Activated naive CD4-positive, alpha-beta T cell treated with anti-CD3 and anti-CD28 coated beads, Interleukin-2, amount 50 U/mL, for 72 hours (primary cell): ENCODE measurements around the gene CMAS. TPM values are rescaled to one million over a fixed set of nuclear protein-coding genes. Genes with fewer than 3 reads are reported as not detected.
A peak's percentile ranks its signal among the peaks of the same experiment; 100 is the strongest.
"Not testable (repeated sequence)": the region's sequence is repeated elsewhere in the genome, so short reads cannot be mapped to it uniquely, and the experiment has no call there.

ENCODE experiments used
- ATAC-seq, 2 donors: fragments of 150-1000 bp; cut with Tn5 transposase; 2 replicates each; pipeline ENCODE4 v1.10.0; 2021; ENCODE audit warnings: mild to moderate bottlenecking in 2 of 2, moderate library complexity in 2 of 2
- DNase-seq, 2 donors: peaks; one replicate each; pipeline ENCODE4 v3.0.0; 2021 to 2022; ENCODE audit warnings: low spot score in 2 of 2
- H3K27ac Mint-ChIP-seq, 2 donors: one replicate each; pipeline ENCODE4 v1.8.0; 2022; ENCODE audit warnings: mild to moderate bottlenecking in 2 of 2, mixed read lengths in 2 of 2
- H3K36me3 Mint-ChIP-seq, 2 donors: one replicate each; pipeline ENCODE4 v1.8.0; 2022; ENCODE audit warnings: mixed read lengths in 2 of 2
- H3K9me3 Mint-ChIP-seq, 2 donors: one replicate each; pipeline ENCODE4 v1.8.0; 2022; ENCODE audit warnings: mixed read lengths in 2 of 2
- total RNA-seq, 2 donors: library from RNA; stranded (reverse); gene quantifications; one replicate each; pipeline ENCODE4 v1.2.3, GENCODE V29; 2022

The CMAS gene
- 10 to 100 TPM; 47.7 to 65.4 TPM for total RNA-seq

GRCh38 chr12:22046090-22046967 is at the start of gene CMAS:
Gene CMAS (plus strand): TSS chr12:22046218. CDS start chr12:22046304, 86 bp downstream.
- peak; percentile 84 to 86 for ATAC-seq
- Mint-ChIP-seq H3K27ac (peak within 1 kb of the TSS; percentile 90 to 92), H3K36me3 (peaks cover 10 to 23% of the 10 kb centered on the region in 2 donors)

GRCh38 chr12:21998295-21998694 is 47.7 kb upstream of the CMAS start:
- Mint-ChIP-seq H3K9me3 (no peaks in the 10 kb centered on the region), H3K36me3 (no peaks in the 10 kb centered on the region), H3K27ac (no peak overlapping the region)
- no peak for ATAC-seq
- DNase-seq: no peak

More at GRCh38 chr12:22046090-22046967, at the start of gene CMAS:
- H3K9me3 Mint-ChIP-seq: peaks cover 0 to 4% of the 10 kb centered on the region in 2 donors
- DNase-seq: peak; percentile 69 to 83

GRCh38 chr12:21998782-21999181 is 47.2 kb upstream of the CMAS start:
- ATAC-seq (no peak), DNase-seq (no peak)
- no peaks in the 10 kb centered on the region for H3K9me3 Mint-ChIP-seq
- H3K27ac Mint-ChIP-seq: no peak overlapping the region
- no peaks in the 10 kb centered on the region for H3K36me3 Mint-ChIP-seq

- DNase-seq (no peak), ATAC-seq (no peak)
- Mint-ChIP-seq H3K27ac (no peak overlapping the region), H3K9me3 (peaks cover 0 to 4% of the 10 kb centered on the region in 2 donors), H3K36me3 (peaks cover 0 to 8% of the 10 kb centered on the region in 2 donors)
These were observed 43.6 kb upstream of the CMAS start for GRCh38 chr12:22002430-22002829.

DNA sequence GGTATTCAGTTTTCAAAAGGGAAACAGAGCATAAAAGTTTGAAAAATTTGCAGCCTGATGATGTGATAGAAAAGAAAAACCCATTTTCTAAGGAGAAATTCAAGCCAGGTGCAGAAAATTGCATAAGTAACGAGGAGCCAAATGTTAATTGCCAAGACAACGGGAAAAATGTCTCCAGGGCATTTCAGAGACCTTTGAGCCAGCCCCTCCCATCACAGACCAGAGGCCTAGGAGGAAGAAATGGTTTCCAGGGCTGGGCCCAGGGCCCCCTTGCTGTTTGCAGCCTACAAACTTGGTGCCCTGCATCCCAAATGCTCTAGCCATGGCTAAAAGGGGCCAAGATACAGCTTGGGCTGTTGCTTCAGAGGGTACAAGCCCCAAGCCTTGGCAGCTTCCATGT is 38.2 kb upstream of the CMAS start:
- DNase-seq, H3K27ac Mint-ChIP-seq, H3K36me3 Mint-ChIP-seq, H3K9me3 Mint-ChIP-seq, ATAC-seq: not testable (repeated sequence)

DNA sequence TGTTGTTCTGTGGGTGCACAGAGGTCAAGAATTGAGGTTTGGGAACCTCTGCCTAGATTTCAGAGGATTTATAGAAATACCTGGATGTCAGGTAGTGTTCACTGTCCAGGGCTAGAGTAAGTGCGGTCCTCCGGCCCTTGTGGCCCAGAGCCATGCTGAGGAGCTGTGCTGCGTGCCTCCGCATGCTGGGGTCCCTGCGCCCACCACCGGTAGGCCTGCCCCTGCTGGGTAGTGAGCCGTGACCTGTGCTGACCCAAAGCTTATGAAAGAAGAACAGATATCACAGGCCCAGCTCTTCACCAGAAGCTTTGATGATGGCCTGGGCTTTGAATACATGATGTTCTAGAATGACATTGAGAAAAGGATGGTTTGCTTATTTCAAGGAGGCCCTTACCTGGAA is 37.8 kb upstream of the CMAS start:
- Mint-ChIP-seq H3K27ac (no peak overlapping the region), H3K9me3 (peaks cover 0 to 7% of the 10 kb centered on the region in 2 donors), H3K36me3 (peaks cover 0 to 9% of the 10 kb centered on the region in 2 donors)
- ATAC-seq: no peak
- DNase-seq: no peak

DNA sequence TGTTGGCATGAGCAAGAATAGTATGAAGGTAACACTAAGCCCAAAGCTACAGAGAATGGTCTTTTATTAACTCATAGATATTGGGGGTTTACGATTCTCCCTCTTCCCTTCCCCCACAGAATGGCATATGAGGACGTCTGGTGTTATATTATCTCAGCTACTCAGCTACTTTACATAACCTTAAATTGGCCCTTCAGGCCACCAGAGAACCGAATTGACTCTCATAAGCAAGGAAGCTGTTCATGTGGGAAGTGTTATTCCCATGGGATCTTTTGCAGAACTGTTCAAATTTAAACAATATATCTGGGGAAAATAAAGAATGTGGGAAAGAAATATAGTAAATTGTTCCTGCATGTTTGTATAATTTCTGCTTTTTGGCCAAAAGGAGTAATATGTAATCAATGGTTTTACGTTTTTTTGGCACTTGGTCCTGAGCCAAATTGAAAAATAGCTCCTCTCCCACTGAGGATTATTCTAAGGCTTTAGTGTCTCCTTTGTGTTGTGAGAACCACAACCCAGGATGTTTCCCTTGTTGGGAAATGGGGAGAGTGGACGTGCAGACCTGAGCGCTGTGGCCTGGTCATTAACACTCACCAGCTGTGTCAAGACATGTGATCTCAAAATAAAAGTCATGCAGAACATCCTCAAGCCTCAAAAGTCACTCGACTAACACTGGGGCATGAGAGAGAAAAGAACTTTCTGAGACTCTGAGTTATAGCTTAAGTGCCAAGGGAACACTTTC is 31.8 kb upstream of the CMAS start:
- ATAC-seq (no peak), DNase-seq (no peak)
- Mint-ChIP-seq H3K9me3 (no peaks in the 10 kb centered on the region), H3K27ac (no peak overlapping the region), H3K36me3 (no peaks in the 10 kb centered on the region)

- no peaks in the 10 kb centered on the region for H3K9me3 Mint-ChIP-seq
- ATAC-seq: no peak
- no peak overlapping the region for H3K27ac Mint-ChIP-seq
- DNase-seq: no peak
- no peaks in the 10 kb centered on the region for H3K36me3 Mint-ChIP-seq
These were observed 31.3 kb upstream of the CMAS start for GRCh38 chr12:22014783-22015144.

- ATAC-seq: peak; percentile 54 to 76
- DNase-seq: no peak
- no peaks in the 10 kb centered on the region for H3K36me3 Mint-ChIP-seq
- no peaks in the 10 kb centered on the region for H3K9me3 Mint-ChIP-seq
- H3K27ac Mint-ChIP-seq: no peak overlapping the region
These were observed 29.0 kb upstream of the CMAS start for GRCh38 chr12:22016982-22017381.

DNA sequence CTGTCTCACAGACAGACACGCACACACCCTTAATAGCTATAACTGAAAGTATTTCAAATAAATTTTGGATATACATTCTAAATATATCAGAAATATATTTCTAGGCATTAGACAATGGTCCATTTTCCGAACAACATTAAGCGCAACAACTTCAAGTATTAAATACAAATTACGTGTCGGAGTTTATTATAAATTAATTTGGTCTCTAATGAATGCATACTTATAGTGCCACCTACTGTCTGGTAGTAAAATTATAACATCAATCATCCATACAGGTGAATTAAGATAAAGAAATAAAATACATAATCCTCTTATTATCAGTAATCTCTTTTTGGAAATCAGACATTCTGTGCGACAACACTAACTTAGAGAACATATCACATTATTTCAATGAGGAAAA is 27.2 kb upstream of the CMAS start:
- Mint-ChIP-seq H3K9me3 (peaks cover 0 to 3% of the 10 kb centered on the region in 2 donors), H3K27ac (no peak overlapping the region), H3K36me3 (peaks cover 6 to 8% of the 10 kb centered on the region in 2 donors)
- no peak for ATAC-seq
- no peak for DNase-seq

- not testable (repeated sequence) for DNase-seq, H3K27ac Mint-ChIP-seq, ATAC-seq, H3K9me3 Mint-ChIP-seq
- H3K36me3 Mint-ChIP-seq: peaks cover 6 to 12% of the 10 kb centered on the region in 2 donors
These were observed 22.5 kb upstream of the CMAS start for GRCh38 chr12:22023489-22023888.

DNA sequence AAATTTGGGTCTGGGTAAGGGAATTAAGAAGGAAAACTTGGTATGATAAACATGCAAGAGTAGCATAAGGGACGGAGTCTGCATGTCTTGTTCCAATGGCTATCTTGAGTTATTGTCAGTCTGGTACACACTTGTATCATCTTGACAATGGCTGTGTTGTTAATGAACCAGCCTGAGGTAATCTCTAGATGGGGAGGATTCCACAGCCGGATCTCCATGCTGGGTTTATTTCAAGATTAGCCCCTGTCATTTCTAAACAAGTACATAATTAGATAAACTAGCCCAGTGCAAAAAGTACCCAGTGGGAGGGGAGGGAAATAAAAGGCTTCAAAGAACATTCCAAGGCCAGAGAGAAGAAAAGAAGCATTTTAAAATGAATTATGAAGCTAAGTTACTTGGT is 16.5 kb upstream of the CMAS start:
- Mint-ChIP-seq H3K36me3 (no peaks in the 10 kb centered on the region), H3K9me3 (no peaks in the 10 kb centered on the region), H3K27ac (no peak overlapping the region)
- DNase-seq: no peak
- ATAC-seq: no peak

DNA sequence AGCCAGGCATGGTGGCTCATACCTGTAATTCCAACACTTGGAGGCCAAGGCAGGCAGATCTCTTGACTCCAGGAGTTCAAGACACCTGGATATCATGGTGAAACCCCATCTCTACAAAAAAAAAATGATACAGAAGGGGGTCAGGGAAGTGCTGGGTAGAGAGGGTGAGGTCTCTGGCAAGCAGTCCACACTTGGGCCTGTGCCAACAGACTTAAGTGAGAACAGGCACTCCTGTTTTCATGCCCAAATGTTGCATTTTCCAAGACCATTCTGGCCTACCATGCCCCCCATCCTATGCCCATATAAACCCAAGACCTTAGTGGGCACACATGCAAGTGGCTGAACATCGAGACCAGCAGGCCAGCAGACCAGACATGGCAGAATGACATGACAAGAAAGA is 16.0 kb upstream of the CMAS start:
- ATAC-seq (no peak), DNase-seq (no peak)
- Mint-ChIP-seq H3K27ac (no peak overlapping the region), H3K9me3 (no peaks in the 10 kb centered on the region), H3K36me3 (no peaks in the 10 kb centered on the region)

DNA sequence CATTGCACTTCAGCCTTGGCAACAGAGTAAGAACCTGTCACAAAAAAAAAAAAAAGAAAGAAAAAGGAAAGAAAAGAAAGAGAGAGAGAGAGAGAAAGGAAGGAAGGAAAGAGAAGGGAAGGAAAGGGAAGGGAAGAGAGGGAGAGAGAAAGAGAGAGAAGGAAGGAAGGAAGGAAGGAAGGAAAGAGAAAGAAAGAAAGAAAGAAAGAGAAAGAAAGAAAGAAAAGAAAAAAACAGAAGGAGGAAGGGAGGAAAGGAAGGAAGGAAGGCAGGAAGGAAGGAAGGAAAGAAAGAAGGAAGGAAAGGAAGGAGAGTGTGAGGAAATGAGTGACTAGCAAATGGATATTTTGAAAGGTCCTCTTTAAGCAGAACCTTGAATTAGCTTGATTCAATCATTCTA is 13.3 kb upstream of the CMAS start:
- Mint-ChIP-seq H3K9me3 (no peaks in the 10 kb centered on the region), H3K36me3 (no peaks in the 10 kb centered on the region), H3K27ac (no peak overlapping the region)
- ATAC-seq (no peak), DNase-seq (no peak)

DNA sequence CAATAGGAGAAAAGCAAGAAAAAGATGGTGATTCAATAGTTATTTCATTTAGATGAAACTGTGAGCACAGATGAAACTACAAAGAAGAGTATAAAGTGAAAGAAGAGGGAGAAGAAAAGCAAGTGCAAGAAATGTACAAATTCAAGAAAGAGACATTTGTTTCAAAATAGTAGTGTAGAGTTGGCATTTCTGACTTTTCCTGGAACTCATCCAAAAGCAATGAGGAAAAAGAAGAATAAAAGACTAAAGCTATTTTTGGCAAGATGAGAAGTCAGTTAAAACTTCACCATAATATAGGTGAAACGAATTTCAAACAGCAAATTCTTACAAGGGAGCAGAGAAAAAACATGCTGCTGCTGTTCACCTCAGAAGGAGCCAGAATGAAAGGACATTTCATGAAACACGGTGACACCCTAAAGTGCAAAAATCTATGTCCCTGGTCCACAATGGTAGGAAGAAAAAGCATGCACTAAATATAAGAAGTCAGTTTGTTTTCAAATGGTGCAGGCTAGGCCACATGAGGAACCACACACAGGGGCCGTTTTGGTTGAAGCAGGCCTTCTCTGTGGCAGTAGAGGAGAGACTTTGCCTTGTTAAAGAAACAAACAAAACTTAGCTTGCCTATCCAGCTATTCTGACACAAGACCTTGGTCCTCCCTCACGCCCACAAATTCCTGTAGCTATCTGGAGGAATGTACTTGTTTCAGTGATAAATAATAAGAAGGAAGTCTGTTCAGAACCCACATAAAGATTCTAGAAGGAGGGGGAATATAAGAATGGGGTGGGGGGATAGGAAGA is 11.1 kb upstream of the CMAS start:
- H3K9me3 Mint-ChIP-seq: no peaks in the 10 kb centered on the region
- no peak for ATAC-seq
- DNase-seq: no peak
- no peaks in the 10 kb centered on the region for H3K36me3 Mint-ChIP-seq
- H3K27ac Mint-ChIP-seq: no peak overlapping the region

GRCh38 chr12:22037947-22038346 is 8.1 kb upstream of the CMAS start:
- no peaks in the 10 kb centered on the region for H3K9me3 Mint-ChIP-seq
- no peak overlapping the region for H3K27ac Mint-ChIP-seq

GRCh38 chr12:22038734-22039133 is 7.3 kb upstream of the CMAS start:
- Mint-ChIP-seq H3K9me3 (no peaks in the 10 kb centered on the region), H3K27ac (no peak overlapping the region), H3K36me3 (no peaks in the 10 kb centered on the region)
- ATAC-seq: no peak
- no peak for DNase-seq

More at GRCh38 chr12:22037947-22038346, 8.1 kb upstream of the CMAS start:
- no peak for DNase-seq
- no peak for ATAC-seq
- H3K36me3 Mint-ChIP-seq: no peaks in the 10 kb centered on the region
